OCI-LY1 (cell line): ENCODE data around the gene PRPS1L1.

ENCODE experiments used
- CTCF ChIP-seq: fragments of 200-600 bp; sonication (generic), shearing (Covaris generic); IDR thresholded peaks from 2 replicates; pipeline ENCODE4 v1.5.1; 2017; ENCODE audit warnings: mild to moderate bottlenecking, antibody characterized with exemption, low read length, moderate library complexity, mixed read lengths
- EZH2 ChIP-seq: fragments of 200-600 bp; sonication (generic), shearing (Covaris generic); IDR thresholded peaks from 2 replicates; pipeline ENCODE4 v1.8.0; 2017; ENCODE audit warnings: borderline replicate concordance, mixed run types, mild to moderate bottlenecking, antibody characterized with exemption, low read length, moderate library complexity, mixed read lengths

GRCh38 chr7:18068745-18069144 is 41.1 kb upstream of the PRPS1L1 start:
- TF ChIP-seq EZH2 (no peak), CTCF (no peak)
